GM21786 (cell line): Measurements from ENCODE around the gene DAB1.

Experiments
- ATAC-seq: cut with Tn5 transposase; IDR thresholded peaks from one replicate; pipeline ENCODE4 v1.9.1; 2021; ENCODE audit not compliant: unreplicated experiment

DAB1 gene

DNA sequence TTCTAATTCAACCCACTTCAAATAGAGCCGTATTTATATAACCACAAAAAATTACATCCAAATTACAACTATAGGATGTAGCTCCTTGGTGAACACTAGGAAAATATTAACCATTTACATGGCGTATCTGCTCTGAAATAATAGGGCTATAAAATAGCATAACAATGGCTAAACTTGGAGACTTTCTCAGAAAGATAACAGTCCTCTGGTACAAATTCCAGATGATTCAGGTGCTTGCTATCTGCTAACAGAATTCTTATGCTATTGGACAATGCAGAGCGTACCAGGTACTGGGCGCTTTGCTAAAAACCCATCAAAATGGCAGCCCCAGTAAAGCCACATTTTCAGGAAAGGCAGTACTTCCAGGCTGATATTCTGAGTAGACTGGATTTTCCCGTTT lies 248.4 kb downstream of the DAB1 start:
- no peak for ATAC-seq

DNA sequence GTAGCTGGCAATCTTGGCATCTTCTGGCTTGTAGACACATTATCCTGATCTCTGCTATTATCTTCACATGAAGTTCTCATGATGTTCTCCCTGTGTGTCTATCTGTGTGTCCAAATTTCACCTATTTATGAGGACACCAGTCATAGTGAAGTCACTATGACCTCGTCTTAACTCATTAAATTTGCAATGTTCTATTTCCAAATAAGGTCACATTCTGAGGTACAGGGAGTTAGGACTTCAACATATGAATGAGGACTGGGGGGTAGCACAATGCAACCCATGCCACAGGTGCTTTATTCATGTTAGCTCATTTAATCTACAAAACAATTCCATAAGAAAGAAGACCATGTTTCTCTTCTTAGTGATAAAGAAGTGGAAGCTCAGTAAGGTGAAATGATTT lies 251.8 kb downstream of the DAB1 start:
- no peak for ATAC-seq

DNA sequence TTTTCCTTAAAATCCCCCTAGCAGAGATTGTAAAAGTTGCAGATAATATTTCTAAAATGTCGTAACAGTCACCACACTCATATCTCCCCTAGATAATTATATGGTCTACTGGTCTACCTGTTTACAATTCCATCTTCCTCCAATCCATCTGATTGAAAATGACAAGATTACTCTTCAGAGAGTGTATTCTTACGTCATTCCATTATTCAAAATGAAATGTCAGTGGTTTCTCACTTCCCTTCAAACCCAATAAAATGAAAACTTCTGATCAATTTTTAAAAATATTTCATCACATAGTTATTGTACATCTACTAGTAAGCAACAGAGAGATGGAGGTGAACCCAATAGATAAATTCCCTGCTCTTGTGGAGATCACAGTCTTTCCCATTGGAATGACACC lies 255.9 kb downstream of the DAB1 start:
- no peak for ATAC-seq

DNA sequence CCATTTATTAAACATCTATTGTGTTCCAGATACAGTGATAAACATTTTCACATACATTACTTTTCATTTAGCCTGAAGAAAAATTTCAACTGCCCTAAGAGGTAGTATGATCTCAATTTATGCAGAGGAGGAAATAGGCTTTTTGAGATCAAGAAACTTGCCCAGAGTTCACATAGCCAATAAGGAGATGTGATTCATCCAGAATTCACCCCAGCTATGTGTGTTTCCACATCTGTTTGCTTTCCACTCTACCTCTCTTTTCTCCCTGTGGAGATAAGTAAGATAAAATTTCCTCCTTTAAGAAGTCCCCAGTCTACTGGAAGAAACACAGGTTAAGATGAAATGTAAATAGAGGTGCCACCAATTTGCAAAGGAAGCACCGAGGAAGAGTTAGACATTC lies 258.3 kb downstream of the DAB1 start:
- ATAC-seq, result no peak

DNA sequence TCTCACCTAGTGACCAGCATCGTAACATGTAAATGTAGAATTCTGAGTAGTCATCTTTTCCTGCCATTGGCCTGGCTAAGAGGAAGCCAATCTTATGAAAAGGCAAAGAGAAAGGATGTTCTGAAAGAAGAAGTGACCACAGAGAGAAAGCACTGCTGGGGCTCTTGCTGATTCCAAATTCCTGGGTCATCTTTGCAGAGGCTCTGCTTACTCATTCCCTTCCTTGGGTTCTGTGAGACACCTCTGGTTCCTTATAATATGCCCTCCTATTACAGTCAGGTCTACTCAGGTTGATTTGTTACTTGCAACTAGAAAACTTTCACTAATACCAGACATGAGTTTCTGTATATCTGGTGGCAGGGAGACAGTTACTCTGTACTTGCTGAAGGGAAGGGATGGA lies 259.3 kb downstream of the DAB1 start:
- ATAC-seq, result no peak

DNA sequence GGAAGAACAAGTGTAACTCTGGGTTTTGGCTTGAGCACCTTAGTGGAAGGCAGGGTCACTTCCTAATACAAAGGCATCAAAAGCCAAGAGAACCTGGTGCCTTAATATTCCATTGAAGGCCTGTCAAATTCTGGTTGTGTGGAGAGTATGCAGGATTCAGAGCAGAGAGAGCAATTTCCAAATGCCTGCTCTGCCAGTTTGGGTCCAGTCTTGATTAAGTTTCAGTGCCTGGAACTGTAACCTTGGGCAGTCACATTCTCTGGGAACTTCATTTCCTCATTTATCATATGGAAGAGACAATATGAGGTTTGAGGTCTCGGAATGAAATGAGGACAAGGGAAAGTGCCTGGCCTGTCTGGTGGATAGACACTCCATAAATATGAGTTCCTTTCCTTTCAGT lies 260.1 kb downstream of the DAB1 start:
- ATAC-seq, result no peak

DNA sequence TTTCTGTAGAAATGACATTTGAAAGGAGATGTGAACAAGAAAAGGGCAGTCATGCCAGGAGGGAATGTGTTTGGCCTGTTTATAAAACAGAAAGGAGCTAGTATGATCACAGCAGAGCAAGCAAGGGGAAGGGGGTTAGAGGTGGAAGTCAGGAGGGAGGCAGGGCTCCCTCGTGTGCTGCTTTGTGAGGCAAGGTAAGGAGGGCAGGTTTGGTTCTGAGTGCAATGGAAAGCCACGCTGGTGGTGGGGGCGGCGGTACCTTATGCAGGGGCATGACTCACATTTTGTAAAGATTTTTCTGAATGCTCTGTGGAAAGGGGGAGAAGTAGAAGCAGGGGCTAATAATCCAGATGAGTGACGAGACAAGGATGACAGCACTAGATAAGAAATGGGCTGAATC lies 260.5 kb downstream of the DAB1 start:
- ATAC-seq, result no peak

DNA sequence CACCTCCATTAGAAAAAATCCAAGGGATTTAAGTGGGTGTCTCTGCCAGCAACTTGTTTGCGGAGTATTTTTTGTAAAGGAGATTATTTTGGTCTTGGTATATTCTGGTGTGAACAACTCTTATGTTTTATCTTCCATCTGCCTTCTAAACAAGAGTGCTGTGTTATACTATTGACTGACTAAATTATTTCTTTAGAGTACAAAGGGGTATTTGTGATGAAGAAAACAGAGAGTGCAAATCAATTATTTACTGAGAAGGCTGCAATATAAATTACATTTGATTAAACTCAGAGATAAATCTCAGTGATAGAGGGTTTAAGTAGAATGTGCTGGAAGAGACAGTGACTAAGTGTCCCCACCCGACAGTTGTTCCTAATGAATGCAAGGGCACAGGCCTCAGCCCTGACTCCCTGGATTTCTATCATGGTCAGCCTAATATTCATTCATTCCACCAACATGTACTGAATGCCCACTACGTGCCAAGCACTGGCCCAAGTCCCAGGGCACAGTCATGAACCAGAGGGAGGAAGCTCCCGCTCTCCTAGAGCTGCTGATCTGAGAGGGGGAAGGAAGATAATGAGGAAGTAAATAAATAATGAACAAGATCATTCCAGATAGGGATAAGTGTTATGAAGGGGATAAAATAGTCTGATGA lies 261.1 kb downstream of the DAB1 start:
- ATAC-seq, result no peak

DNA sequence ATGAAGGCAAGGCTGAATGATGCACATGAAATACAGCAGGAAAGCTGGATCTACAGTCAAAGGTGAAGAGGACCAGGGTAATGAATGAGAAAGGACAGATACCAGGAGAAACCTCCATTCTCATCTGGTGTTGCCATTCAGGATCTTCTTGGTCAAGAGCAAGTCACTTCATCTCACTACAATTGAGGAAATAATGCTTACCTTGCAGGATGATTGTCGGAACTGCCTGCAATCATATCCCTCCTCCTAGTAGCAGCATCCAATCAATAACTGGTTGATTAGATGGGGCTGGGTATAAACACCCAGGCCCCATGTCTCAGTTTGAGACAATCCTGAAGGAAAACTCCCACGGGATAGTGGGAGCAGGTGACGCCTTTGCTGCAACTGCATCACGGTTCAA lies 263.3 kb downstream of the DAB1 start:
- no peak for ATAC-seq

DNA sequence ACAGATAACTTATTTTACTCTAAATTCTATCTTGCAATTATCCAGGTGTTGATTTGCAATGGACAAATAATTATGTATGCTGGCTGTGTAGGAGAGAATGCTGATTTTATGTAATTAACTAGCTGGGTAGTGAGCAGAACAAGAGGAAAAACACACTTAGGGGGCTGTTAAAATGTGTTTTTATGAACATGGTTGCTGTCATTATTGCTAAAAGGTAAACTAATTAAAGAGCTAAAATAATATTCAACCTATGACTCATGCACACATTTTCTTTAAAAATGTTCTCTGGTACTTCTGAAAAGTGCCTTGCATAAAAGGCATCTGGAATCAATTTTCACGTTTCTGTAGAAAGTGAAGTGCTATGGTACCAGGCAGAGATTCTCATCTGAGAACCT lies 265.3 kb downstream of the DAB1 start:
- no peak for ATAC-seq

DNA sequence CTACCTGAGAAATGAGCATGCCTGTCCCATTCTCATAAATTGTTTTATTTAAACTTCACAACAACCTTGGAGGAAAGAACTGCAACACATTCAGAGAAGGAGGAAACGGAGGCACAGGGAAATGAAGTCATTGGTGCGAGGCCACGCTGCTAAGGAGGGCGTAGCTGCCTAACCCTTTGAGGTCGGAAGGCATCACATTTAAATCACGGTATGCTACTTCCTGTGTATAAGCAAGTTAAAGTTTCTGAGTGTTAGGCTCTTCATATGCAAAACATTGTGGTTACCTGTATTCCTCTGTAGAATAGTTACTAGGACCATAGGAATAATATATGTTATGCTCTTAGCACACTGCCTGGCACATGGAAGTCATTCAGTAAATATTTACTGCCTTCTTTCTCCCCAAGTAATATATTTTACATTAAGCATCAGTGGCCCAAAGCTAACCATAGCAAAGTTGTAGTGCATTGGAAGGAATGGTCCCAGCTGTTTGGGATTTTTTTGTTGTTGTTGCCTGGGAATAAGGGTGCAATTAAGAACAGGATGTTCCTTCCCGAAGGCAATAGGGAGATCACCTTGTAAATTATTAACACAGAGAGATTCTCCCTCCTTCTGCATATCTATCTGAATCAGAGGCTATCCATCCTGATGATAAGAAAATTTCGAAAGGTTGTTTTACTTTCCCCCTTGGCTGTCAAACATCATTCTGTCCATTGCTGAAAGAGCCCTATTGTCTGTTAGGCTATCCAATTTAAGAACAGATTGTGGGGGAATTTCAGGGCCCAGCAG lies 265.8 kb downstream of the DAB1 start:
- no peak for ATAC-seq

DNA sequence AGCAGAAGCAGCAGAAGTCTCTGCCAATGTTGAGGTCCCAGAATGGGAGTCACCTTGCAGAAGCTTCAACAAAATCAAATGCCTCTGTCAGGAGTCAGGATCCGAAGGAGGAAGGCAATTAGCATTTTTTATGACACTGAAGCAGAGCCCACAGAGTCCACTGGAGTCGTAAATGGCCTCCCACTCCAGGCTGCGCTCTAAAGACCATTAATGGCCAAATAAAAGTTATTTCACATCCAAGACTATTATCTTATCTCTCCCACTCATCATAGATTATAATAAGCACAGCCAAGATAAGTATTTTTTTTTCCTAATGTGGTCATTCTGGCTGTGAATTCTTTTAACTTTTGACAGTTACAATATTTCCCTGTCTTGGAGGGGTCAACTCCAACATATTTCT lies 267.0 kb downstream of the DAB1 start:
- ATAC-seq, result no peak

DNA sequence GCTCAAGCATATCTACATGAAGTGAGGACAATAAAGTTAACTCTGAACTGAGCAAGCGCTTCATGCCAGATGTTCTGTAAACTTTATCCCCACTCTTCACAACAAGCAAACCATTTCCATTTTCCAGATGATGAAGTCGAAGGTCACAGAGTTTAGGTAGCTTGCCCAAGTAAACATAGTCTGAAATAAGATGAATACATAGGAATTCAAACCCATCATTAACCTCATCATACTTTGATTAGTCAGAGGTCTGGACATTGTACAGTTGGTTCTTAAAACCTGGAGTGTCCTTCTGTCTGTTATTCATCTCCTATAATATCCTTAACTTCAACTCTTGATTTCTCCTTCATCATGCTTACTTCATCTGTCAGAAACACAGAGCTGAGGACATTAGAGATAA lies 277.8 kb downstream of the DAB1 start:
- no peak for ATAC-seq

DNA sequence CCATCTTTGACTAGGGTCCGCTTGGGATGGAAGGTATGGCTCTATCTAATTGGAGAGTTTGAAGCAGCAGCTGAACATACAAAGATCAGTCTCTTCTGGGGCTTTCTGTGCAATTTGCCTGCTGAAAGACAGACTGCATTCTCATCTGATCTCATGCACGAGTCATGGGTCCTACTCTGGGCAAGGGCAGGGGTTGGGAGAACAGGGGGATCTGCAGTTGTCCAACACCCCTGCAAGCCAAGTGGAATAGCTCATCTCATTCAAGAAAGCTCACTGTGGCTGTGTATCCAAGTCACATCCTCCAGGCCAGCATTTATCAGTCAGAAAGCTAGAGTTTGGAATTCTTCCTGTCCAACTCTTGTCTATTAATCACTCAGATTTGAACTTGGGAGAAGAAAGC lies 280.9 kb downstream of the DAB1 start:
- no peak for ATAC-seq

DNA sequence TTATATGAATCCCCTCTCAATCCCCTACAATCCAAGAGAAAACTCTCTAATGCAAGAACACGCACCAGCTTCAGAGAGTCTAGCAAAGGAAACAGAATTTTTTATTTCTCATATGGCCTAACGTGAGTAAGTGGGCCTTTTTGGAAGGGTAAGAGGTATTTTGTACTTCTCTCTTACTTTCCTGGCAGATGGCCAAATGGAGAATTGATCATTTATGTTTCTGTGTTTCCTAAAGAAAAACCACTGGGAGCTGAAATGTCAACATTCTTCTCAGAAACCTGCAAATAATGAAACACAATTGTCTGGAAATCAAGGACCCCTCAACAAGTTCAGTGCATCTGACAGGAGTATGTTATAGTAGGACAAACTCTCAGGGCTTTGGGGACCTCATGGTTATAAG lies 281.7 kb downstream of the DAB1 start:
- ATAC-seq, result no peak

DNA sequence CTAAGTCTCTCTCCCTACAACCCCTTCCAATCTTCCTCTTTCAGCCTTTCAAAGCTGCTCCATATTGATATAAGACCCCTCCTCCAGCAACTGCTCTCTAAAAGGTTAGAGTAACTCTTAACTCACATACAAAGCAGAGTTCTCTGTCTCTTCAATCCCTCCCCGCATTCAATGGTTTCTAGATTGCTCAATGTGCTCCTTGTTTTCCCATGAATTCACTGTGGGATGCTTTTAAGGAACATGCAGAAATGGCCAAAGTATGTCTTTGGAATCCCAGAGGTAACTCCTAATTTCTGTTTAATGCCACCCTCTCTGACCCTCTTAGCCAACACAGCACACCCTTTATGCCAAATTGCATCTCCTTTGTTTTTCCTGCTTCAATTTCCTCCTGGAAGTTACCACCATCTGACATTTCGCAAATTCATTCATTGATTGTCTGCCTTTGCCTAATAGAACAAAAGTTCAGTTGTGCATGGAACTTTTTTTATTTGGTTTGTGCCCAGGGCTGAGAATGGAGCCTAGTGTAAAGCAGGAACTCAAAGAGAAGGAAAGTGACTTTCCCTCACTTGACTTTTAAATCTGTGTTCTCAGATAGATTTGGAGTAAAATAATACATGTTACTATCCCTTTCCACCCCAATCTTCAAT lies 285.3 kb downstream of the DAB1 start:
- ATAC-seq, result no peak

DNA sequence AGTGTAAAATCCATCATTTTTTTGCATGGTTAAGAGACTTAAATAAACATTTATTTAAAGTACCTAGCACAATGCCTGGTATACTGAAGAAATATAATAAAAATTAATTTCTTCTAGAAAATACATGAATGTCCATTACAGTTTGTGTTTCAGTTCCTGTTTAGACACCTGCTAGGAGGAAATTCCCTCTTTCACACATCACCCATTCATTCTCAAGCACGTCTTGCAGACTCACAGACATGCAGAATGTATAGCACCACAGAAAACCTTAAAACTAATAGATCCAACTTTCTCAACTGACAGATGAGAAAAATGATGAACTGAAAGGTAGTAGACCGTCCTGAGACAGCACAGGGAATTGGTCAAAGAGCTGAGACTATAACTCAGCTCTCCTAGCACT lies 285.9 kb downstream of the DAB1 start:
- ATAC-seq, result peak; percentile 85

DNA sequence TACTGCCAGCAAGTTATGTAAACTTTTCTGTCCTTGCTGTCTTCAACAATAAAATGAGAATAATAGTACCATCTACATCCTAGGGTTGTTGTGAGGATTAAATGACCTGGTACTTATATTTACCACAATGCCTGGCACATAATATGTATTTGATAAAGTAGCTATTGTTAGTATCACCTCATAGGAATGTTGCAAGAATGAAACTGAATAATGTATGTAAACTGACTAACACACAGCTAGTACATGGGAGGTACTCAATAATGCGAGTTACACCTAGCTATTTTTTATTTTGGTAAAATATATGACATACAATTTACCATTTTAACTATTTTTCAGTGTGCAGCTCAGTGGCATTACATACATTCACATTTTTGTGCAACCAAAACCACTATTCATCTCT lies 289.1 kb downstream of the DAB1 start:
- no peak for ATAC-seq

DNA sequence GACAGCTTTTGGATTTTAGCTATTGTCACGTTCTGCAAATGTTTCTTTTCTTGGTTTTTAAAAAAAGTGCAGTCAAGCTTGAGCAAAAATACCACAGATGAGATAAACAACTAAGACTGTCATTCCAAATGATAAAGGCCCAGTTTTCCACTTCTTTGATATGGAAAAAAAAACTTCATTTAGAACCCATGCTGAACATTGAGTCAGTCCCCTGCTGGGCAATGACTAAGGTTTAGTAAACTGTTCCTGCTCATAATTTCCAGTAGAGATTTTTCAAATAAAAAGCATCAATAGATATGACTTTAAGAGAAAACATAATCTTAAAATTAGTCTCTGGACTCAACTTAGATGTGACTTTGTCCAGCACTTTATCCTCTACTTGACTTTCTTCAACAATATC lies 290.2 kb downstream of the DAB1 start:
- ATAC-seq, result no peak

DNA sequence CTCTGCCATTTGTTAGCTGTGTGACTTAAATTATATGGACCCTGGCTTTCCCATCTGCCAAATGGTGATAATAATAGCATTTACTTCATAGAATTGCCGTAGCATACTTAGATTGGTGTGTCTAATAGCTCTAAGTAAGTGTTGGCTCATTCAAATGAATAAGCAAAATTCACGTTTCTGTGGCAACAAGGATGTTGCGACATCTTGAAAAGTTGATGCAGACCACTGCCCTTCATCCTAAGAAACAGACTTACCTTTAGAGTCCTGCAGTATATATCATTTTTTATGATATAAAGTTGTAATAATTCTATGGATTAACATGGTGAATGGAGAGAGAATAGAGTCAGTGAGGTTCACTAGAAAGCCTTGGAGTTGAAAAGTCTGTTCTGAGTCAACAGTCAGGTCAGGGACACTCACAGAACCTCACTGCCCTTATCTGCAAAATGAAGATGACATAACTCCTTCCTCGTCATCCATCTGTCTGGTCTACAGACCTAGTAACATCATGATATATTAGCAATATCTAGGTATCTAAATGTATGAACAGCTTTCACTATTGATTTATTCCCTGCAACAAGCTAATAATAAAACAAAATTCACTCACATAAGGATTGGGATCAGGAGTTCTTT lies 290.8 kb downstream of the DAB1 start:
- ATAC-seq, result no peak

DNA sequence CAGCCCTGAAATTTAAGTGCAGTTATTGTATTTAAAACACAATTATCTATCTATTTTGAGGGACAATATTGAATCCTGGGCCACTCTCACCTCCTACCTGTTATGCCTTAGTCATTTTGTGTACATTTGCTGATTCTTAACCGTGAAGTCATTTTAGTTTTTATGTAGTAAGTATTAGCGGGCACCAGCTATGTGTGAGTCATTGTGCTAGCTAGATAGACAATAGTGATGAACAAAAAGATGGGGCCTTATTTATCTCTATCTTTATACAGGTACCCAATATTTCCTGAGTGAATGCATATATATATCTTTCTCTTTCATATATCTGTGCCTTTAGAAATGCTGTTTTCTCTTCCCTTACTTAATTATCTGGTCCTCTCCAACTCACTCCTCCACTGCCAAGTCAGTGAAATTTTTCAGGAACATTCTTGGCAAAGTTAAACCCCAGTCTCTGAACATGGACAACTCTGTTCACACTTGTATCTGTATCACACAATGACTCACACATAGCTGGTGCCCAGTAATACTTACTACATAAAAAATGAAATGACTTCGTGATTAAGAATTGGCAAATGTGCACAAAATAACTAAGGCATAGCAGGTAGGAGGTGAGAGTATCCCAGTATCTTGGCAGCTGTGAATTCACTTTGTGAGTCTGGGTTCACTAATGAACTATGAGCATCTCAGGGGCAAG lies 292.0 kb downstream of the DAB1 start:
- ATAC-seq, result no peak
